ENCODE results near the gene NKIRAS2. TPM values are rescaled to one million over a fixed set of nuclear protein-coding genes. Genes with fewer than 3 reads are reported as not detected.

The NKIRAS2 gene
- total and polyA plus RNA-seq, 8 donors: 6.5 to 14.7 (median 11.6) TPM

DNA sequence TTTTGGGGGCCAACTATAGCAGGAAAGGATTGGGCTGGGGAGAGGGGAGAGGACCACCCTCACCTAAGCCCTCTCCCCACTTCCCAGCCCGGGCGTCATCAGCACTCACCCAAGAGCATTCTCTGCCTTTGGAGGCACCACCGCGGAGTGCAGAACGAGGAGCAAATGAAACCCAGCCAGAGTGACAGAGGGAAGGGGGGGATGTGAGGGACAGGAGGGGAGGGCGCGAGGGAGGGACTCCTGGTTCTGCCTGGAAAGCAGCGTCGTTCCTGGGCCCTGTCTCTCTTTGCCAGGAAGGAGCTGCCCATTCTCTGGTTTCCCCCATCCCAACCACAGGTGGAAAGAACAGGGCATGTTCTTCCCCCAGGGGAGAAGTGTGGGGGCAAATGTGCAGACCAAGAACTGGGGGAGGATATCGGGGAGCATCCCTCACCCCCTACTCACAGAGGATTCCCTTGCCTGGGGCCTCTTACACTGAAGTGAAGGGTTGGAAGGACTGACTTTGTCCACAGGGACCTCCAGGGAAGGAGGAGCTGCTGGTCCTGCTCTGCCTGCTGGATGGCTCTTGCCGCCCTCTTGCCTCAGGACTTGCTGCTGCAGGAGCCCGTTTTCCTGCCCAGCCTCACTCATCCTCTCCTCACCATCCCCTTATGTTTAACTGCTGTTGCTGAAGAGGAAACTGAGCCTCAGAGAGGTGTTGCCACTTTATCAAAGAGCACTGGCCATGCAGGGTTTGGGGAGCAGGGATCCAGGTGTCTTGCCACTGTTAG lies 34.0 kb downstream of the NKIRAS2 start:
- intact Hi-C loops (cut with DNase I): no loop called here
- no peaks in the 10 kb centered on the region for H3K27me3 ChIP-seq

GRCh38 chr17:42055027-42055426 lies 35.1 kb downstream of the NKIRAS2 start:
- H3K4me1 ChIP-seq: peaks cover 0 to 4% (median 0%) of the 10 kb centered on the region in 3 donors
- TF ChIP-seq CTCF (IDR thresholded peaks at IDR 0.05): no peak
- intact Hi-C loops (cut with DNase I): no loop called here
- no peak for FAIRE-seq
- H3K36me3 ChIP-seq: no peaks in the 10 kb centered on the region
- H3K4me3 ChIP-seq: no peak overlapping the region
- WGBS, 2 donors: 42 to 50% methylated on average over 3 of the region's 3 CpGs
- ATAC-seq: no peak
- no peak for DNase-seq
- no peaks in the 10 kb centered on the region for H3K27me3 ChIP-seq
- no peaks in the 10 kb centered on the region for H3K9me3 ChIP-seq
- no peak overlapping the region for H3K27ac ChIP-seq

More for the DNA sequence above, 34.0 kb downstream of the NKIRAS2 start:
- no peak for TF ChIP-seq CTCF (IDR thresholded peaks at IDR 0.05)
- H3K4me3 ChIP-seq: no peak overlapping the region
- no peak overlapping the region for H3K27ac ChIP-seq
- H3K9me3 ChIP-seq: no peaks in the 10 kb centered on the region
- no peaks in the 10 kb centered on the region for H3K36me3 ChIP-seq
- peaks cover 0 to 4% (median 0%) of the 10 kb centered on the region in 3 donors for H3K4me1 ChIP-seq
- 56 to 57% methylated on average over 12 of the region's 12 CpGs for WGBS, 2 donors
- DNase-seq (no peak), ATAC-seq (no peak), FAIRE-seq (no peak)

DNA sequence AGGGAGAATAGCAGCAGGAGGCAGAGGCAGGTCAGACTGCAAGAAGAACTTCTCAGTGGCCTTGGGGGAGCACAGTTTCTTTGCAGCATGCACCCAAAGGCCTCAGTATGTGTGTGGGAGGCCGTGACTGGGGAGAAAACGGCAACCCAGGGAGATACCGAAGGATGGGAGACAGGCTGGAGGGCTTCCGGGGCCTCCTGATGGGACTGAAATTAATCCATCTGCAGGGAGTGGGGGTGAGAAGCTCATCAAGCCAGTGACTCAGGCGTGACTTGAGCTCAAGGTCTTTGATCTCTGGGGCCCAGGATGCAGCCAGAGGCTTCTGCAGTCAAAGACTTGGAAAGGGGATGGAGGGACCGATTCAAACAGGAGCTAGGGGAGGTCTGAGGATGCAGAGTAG lies 35.6 kb downstream of the NKIRAS2 start:
- DNase-seq (no peak), FAIRE-seq (no peak), ATAC-seq (no peak)
- no peaks in the 10 kb centered on the region for H3K27me3 ChIP-seq
- no peak overlapping the region for H3K4me3 ChIP-seq
- H3K27ac ChIP-seq: no peak overlapping the region
- H3K9me3 ChIP-seq: no peaks in the 10 kb centered on the region
- intact Hi-C loops (cut with DNase I): no loop called here
- WGBS, 2 donors: 61 to 69% methylated on average over 6 of the region's 6 CpGs
- no peaks in the 10 kb centered on the region for H3K36me3 ChIP-seq
- no peak for TF ChIP-seq CTCF (IDR thresholded peaks at IDR 0.05)
- H3K4me1 ChIP-seq: peaks cover 0 to 4% (median 0%) of the 10 kb centered on the region in 3 donors

- H3K4me3 ChIP-seq: no peak overlapping the region
- 78 to 82% methylated on average over 3 of the region's 3 CpGs for WGBS, 2 donors
- FAIRE-seq: no peak
These were observed 36.7 kb downstream of the NKIRAS2 start for GRCh38 chr17:42056635-42057034.

More at GRCh38 chr17:42056635-42057034, 36.7 kb downstream of the NKIRAS2 start:
- no peaks in the 10 kb centered on the region for H3K9me3 ChIP-seq
- DNase-seq (no peak), ATAC-seq (no peak)
- no peaks in the 10 kb centered on the region for H3K27me3 ChIP-seq
- H3K36me3 ChIP-seq: no peaks in the 10 kb centered on the region
- intact Hi-C loops (cut with DNase I): no loop called here
- TF ChIP-seq CTCF (IDR thresholded peaks at IDR 0.05): no peak
- H3K4me1 ChIP-seq: no peaks in the 10 kb centered on the region
- no peak overlapping the region for H3K27ac ChIP-seq
